GM18526 (cell line): ENCODE results near the gene SLC9B2.

ENCODE experiments used
- POLR2A ChIP-seq: IDR thresholded peaks from 3 replicates; pipeline ENCODE4 v1.6.1; 2011; ENCODE audit not compliant: insufficient read length; ENCODE audit errors: extremely low read depth

The SLC9B2 gene

GRCh38 chr4:103076747-103077347 is at the start of gene SLC9B2:
TSS of gene SLC9B2 (minus strand) at chr4:103076761. CDS start at chr4:103067550, 9,211 bp downstream.
- TF ChIP-seq POLR2A = no peak

- TF ChIP-seq POLR2A = no peak
Observed at GRCh38 chr4:103126126-103126525, 49.6 kb upstream of the SLC9B2 start.

- TF ChIP-seq POLR2A = no peak
Observed at GRCh38 chr4:103123114-103123513, 46.6 kb upstream of the SLC9B2 start.

- TF ChIP-seq POLR2A = no peak
Observed at GRCh38 chr4:103118166-103118565, 41.6 kb upstream of the SLC9B2 start.

DNA sequence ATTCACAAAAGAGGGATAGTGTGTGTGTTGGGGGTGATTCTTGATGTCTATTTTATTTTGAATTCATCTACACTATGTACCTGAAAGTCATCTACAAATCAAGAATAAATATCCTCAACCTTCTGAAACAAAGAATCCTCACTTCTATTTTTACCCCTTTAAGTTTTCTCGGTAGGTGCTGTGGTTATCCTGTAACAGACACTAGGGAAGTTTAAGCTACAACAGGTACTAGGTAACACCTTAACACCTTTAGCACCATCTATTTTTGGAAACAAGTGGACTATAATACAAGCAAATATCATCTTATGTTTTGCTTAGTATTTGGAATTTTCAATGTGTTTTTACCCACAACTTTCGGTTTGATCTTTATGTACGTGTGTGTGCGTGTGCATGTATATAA is 35.0 kb upstream of the SLC9B2 start:
- no peak for TF ChIP-seq POLR2A

DNA sequence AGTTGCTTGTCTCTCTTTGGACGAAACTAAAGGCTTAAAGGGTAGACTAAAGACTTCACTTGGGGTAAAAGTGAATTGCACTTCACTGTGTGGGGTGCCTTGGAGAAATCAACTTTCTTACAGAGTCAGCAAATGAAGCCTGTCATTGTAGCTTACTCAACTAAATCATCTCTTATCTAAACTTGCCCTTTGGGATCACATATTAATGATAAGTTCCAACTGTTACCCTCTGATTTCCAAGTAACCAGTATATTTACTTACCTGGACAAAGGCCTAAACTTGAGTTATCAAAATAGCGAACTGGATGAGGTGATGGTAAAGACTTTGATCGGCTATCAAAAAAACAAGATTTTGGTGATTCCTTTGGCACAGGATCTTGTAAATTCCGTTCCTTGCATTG is 32.0 kb upstream of the SLC9B2 start:
- no peak for TF ChIP-seq POLR2A

DNA sequence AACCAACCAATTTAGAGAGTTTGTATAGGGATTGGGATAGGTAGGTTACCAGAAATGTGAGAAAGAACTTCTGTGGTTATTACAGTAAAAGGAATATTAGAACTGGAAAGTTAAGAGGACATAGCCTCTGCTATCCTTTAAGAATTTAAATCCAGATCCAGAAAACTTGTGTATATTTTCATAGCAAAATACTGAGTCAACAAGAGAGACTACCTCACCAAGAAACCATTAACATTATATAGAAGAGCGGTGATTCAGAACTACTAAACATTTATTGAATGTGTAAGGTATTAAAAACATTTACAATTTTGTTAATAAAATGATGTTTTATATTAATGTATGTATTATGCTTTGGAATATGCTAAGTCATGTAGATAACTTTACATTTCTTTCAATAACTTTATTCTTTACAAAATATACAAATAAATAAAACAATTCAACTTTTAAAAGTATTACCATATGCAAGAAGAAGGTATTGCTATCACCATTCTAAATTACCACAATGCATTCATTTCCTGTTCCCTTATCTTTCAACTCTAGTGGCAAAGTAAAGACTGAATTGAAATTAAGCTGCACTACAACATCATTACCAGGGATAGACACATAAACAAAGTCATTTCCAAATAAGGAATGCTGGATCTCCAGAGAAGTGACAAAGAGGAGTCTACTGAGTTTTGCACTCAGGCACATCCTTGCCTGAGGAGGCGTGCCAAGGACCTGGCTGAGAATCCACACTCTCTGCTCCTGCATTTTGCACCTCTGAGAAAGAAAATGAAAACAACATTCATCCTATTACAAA is 29.2 kb upstream of the SLC9B2 start:
- TF ChIP-seq POLR2A = no peak

DNA sequence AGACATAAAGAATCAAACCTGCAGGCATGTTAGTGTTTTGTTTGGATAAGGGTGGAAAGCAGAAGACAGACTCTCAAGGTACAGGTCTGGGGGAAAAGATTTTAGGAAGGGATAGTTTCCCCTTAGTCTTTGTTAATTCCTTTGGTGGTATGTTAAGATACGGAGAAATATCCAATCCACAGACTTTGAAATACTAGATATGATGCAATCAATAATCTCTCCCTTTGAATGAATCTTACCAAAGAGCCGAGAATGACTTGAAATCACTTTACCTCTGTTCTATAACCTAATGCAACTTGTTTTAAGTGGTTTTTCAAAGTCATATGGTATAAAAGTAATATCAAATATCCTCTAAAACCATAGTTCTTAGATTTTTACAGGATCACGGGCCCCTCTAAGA is 28.3 kb upstream of the SLC9B2 start:
- TF ChIP-seq POLR2A = no peak

GRCh38 chr4:103100691-103101090 is 24.1 kb upstream of the SLC9B2 start:
- no peak for TF ChIP-seq POLR2A

- TF ChIP-seq POLR2A = no peak
Observed at GRCh38 chr4:103099691-103100392, 23.3 kb upstream of the SLC9B2 start, which contains the start of gene BDH2. TSS of gene BDH2 (minus strand) at chr4:103099834. CDS start at chr4:103096254, 3,580 bp downstream.

DNA sequence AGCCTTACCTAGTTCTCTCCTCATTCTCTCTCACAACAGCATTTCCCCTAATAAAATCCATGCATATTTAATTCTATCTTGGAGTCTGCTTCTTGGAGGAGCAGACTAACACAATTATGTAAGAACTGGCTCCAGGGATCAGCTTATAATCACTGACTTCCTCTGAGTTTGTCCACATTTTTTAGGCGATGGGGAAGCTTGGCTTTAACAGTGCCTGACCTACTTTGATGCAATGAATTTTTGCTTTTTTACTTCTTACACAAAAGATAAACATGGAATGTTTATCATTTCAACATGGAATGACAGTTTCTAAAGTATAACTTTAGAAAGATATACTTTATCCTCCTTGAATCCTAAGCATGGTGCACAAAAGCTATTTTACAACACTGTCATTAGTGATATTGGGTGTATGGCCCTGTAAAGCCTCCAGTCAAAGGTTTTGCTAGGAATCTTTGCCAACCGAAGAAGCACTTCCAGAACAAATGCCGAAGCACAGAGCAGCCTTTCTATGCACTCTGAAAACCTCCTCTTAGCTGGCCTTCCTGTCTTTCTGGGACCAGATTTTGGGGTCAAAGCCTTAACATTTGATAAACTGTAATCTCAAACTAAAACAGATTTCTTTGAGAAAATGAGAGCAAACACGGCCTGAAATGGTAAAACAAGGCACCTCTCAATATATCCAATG is 22.3 kb upstream of the SLC9B2 start:
- no peak for TF ChIP-seq POLR2A

GRCh38 chr4:103098341-103098740 is 21.8 kb upstream of the SLC9B2 start:
- TF ChIP-seq POLR2A = no peak

GRCh38 chr4:103097112-103097511 is 20.6 kb upstream of the SLC9B2 start:
- TF ChIP-seq POLR2A = no peak

DNA sequence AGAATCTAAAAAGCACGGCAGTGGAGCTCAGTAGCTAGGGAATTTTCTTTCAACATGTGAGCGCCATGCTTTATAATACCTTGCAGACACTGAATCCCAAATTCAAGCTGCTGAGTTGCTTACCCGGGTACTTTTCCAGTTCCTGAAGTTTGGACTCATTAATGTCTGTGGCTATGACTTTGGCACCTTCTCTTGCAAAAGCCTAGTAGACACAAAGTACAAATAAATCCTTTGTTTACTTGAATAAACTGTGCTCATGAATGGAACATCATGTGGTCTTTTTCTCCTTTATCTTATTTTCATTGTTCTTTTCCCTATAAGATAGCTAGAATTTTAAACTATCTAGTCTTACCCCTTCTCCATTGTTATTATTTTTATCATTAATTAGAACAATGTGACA is 18.5 kb upstream of the SLC9B2 start:
- TF ChIP-seq POLR2A = no peak

DNA sequence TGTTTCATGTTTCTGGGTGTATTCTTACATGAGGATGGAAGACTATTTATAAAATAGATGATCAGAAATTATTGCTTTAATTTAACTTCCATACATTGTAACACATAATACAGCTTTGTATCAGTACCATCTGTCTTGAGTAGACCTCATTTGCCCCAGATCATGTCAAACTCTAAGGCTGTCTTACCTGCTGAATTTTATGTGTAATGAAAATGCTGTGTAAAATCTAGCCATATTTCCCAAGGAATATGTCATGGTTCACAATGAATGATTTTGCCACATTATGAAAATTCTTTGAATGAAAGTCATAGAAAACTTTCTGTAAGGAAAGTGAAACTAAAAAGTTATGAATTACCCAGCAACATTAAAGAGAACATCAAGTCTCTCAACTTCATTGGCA is 15.7 kb upstream of the SLC9B2 start:
- no peak for TF ChIP-seq POLR2A
